H1 (cell line): ENCODE results near the gene SLC25A53. TPM values are rescaled to one million over a fixed set of nuclear protein-coding genes. Genes with fewer than 3 reads are reported as not detected.

Experiments used
- CTCF ChIA-PET: fragments of 300-600 bp; sonication (Branson Sonifier 250); formaldehyde crosslinking; loops from one replicate; lab custom pipeline; 2021; ENCODE audit not compliant: partially characterized antibody; lab: Charles Lee
- POLR2A ChIA-PET: fragments of 300-600 bp; sonication (Branson Sonifier 250); formaldehyde crosslinking; loops from one replicate; lab custom pipeline; 2021; ENCODE audit warnings: inconsistent platforms; ENCODE audit not compliant: partially characterized antibody; lab: Charles Lee
- DNase-seq, 2 experiments: peaks; one replicate each; pipeline versions ENCODE4 v3.0.0 to v3.0.0-alpha.2; 2010 to 2022; ENCODE audit warnings: low spot score in 2 of 2, low read depth in 1 of 2, mixed read lengths in 1 of 2
- FAIRE-seq: peaks from 2 replicates; lab custom pipeline; 2011; peaks lifted over from hg19 to GRCh38; lab: Jason Lieb, UNC
- H2AFZ ChIP-seq: 2 replicates; pipeline ENCODE4 v1.8.1; 2012; ENCODE audit warnings: low read length, inconsistent platforms
- H2AK5ac ChIP-seq: 2 replicates; pipeline ENCODE4 v1.6.1; 2013; ENCODE audit warnings: low read depth, low read length
- H2BK120ac ChIP-seq: replicated peaks from 2 replicates; pipeline ENCODE3; 2013; ENCODE audit warnings: low read depth, low read length, inconsistent platforms
- H2BK12ac ChIP-seq: 2 replicates; pipeline ENCODE4 v1.6.1; 2013; ENCODE audit warnings: low read depth, low read length
- H2BK15ac ChIP-seq: 2 replicates; pipeline ENCODE4 v1.6.1; 2013; ENCODE audit warnings: low read length
- H2BK20ac ChIP-seq: 2 replicates; pipeline ENCODE4 v1.6.1; 2013; ENCODE audit warnings: low read length
- H2BK5ac ChIP-seq: 2 replicates; pipeline ENCODE4 v1.6.1; 2013; ENCODE audit warnings: low read depth, low read length
- H3K14ac ChIP-seq: 2 replicates; pipeline ENCODE4 v1.6.1; 2013; ENCODE audit warnings: inconsistent platforms; ENCODE audit not compliant: insufficient read length
- H3K18ac ChIP-seq: 2 replicates; pipeline ENCODE4 v1.6.1; 2013; ENCODE audit warnings: low read length; ENCODE audit errors: extremely low read depth
- H3K23ac ChIP-seq: 2 replicates; pipeline ENCODE4 v1.6.1; 2013; ENCODE audit warnings: inconsistent platforms; ENCODE audit not compliant: insufficient read length
- H3K23me2 ChIP-seq: 2 replicates; pipeline ENCODE4 v1.6.1; 2013; ENCODE audit warnings: low read depth, low read length
- H3K27ac ChIP-seq: 2 replicates; pipeline ENCODE4 v1.6.1; 2011; ENCODE audit warnings: low read depth, low read length, inconsistent platforms
- H3K27me3 ChIP-seq, 4 experiments: replicated peaks in 1 of 4; 1 replicate in 1 of 4; 2 replicates in 3 of 4; pipeline versions ENCODE4 v1.6.1 to v1.8.1; 2011 to 2013; ENCODE audit warnings: low read length in 3 of 4, mild to moderate bottlenecking in 3 of 4, inconsistent platforms in 2 of 4, mixed read lengths in 2 of 4, moderate library complexity in 1 of 4; ENCODE audit not compliant: control insufficient read depth in 3 of 4, insufficient read depth in 3 of 4; ENCODE audit errors: extremely low read depth in 1 of 4
- H3K36me3 ChIP-seq, 4 experiments: 2 replicates each; pipeline versions ENCODE4 v1.6.1 to v1.8.1; 2011 to 2013; ENCODE audit warnings: mild to moderate bottlenecking in 4 of 4, low read length in 3 of 4, moderate library complexity in 2 of 4, control low read depth in 1 of 4, inconsistent platforms in 1 of 4; ENCODE audit not compliant: insufficient read depth in 4 of 4, control insufficient read depth in 2 of 4
- H3K4ac ChIP-seq: replicated peaks from 2 replicates; pipeline ENCODE3; 2013; ENCODE audit warnings: low read length, low read depth, mixed read lengths, inconsistent platforms; ENCODE audit not compliant: insufficient read length
- H3K4me1 ChIP-seq, 4 experiments: replicated peaks in 1 of 4; 1 replicate in 1 of 4; 2 replicates in 3 of 4; pipeline versions ENCODE4 v1.6.1 to v1.8.1; 2011 to 2013; ENCODE audit warnings: low read length in 3 of 4, inconsistent platforms in 2 of 4, mixed read lengths in 1 of 4; ENCODE audit not compliant: insufficient read depth in 4 of 4, control insufficient read depth in 3 of 4
- H3K4me2 ChIP-seq, 2 experiments: 2 replicates each; pipeline versions ENCODE4 v1.6.1 to v1.8.1; 2011 to 2013; ENCODE audit warnings: low read depth in 2 of 2, low read length in 2 of 2, control low read depth in 1 of 2, inconsistent platforms in 1 of 2, mild to moderate bottlenecking in 1 of 2; ENCODE audit not compliant: insufficient read depth in 1 of 2
- H3K4me3 ChIP-seq, 4 experiments: fragments of 200-600, 300-600 bp in 1 of 4; sonication (generic), shearing (Covaris generic), sonication (Bioruptor Twin) in 1 of 4; 2 replicates each; pipeline versions ENCODE4 v1.5.1 to v1.8.1; 2011 to 2016; ENCODE audit warnings: low read length in 4 of 4, low read depth in 3 of 4, control low read depth in 2 of 4, inconsistent platforms in 2 of 4, mild to moderate bottlenecking in 2 of 4, mixed read lengths in 1 of 4, moderate library complexity in 1 of 4; ENCODE audit not compliant: insufficient read depth in 2 of 4; ENCODE audit errors: extremely low read depth in 1 of 4
- H3K56ac ChIP-seq: replicated peaks from 2 replicates; pipeline ENCODE3; 2013; ENCODE audit warnings: low read depth, mild to moderate bottlenecking, mixed read lengths, low read length, inconsistent platforms; ENCODE audit not compliant: insufficient read length
- H3K79me1 ChIP-seq: 2 replicates; pipeline ENCODE4 v1.6.1; 2013; ENCODE audit warnings: low read depth, low read length, control low read depth
- H3K79me2 ChIP-seq, 2 experiments: 2 replicates each; pipeline versions ENCODE4 v1.6.1 to v1.8.1; 2012 to 2013; ENCODE audit warnings: low read length in 2 of 2, mild to moderate bottlenecking in 2 of 2, inconsistent platforms in 1 of 2; ENCODE audit not compliant: insufficient read depth in 2 of 2, control insufficient read depth in 1 of 2
- H3K9ac ChIP-seq, 4 experiments: replicated peaks in 1 of 4; 1 replicate in 1 of 4; 2 replicates in 3 of 4; pipeline versions ENCODE4 v1.6.1 to v1.8.1; 2011 to 2013; ENCODE audit warnings: low read depth in 3 of 4, low read length in 3 of 4, control low read depth in 2 of 4, mild to moderate bottlenecking in 2 of 4, moderate library complexity in 2 of 4, inconsistent platforms in 1 of 4; ENCODE audit errors: extremely low read depth in 1 of 4
- H3K9me3 ChIP-seq, 2 experiments: 2 replicates each; pipeline versions ENCODE4 v1.6.1 to v1.8.1; 2012 to 2013; ENCODE audit warnings: mild to moderate bottlenecking in 2 of 2, moderate library complexity in 2 of 2, control low read depth in 1 of 2, inconsistent platforms in 1 of 2, low read depth in 1 of 2, low read length in 1 of 2, mixed read lengths in 1 of 2; ENCODE audit not compliant: insufficient read depth in 2 of 2
- H4K20me1 ChIP-seq, 2 experiments: replicated peaks in 1 of 2; 2 replicates each; pipeline versions ENCODE3 to v1.8.1; 2011 to 2013; ENCODE audit warnings: inconsistent platforms in 2 of 2, low read length in 2 of 2, mild to moderate bottlenecking in 1 of 2; ENCODE audit not compliant: insufficient read depth in 2 of 2, control insufficient read depth in 1 of 2
- H4K5ac ChIP-seq: 2 replicates; pipeline ENCODE4 v1.6.1; 2013; ENCODE audit warnings: low read length, low read depth, mixed read lengths, inconsistent platforms; ENCODE audit not compliant: insufficient read length
- H4K8ac ChIP-seq: 2 replicates; pipeline ENCODE4 v1.8.0; 2013; ENCODE audit warnings: mild to moderate bottlenecking, moderate library complexity, low read length, inconsistent platforms; ENCODE audit not compliant: insufficient read depth; ENCODE audit errors: extremely low read depth
- H4K91ac ChIP-seq: replicated peaks from 2 replicates; pipeline ENCODE3; 2013; ENCODE audit warnings: low read length, mixed read lengths, inconsistent platforms; ENCODE audit not compliant: insufficient read length
- CBX8 ChIP-seq: fragments of 300-800, 300-1000 bp; sonication (generic); IDR thresholded peaks from 2 replicates; pipeline ENCODE4 v1.7.1; 2016; ENCODE audit warnings: low read depth, low read length, borderline replicate concordance
- EP300 ChIP-seq, 2 experiments: IDR thresholded peaks; 1 replicate in 1 of 2; 2 replicates in 1 of 2; pipeline ENCODE4 v1.6.1; 2011 to 2012; ENCODE audit warnings: low read depth in 2 of 2, low read length in 2 of 2, mild to moderate bottlenecking in 2 of 2, borderline replicate concordance in 1 of 2, inconsistent platforms in 1 of 2, moderate library complexity in 1 of 2
- FOSL1 ChIP-seq: IDR thresholded peaks from 2 replicates; pipeline ENCODE4 v1.6.1; 2011; ENCODE audit warnings: mild to moderate bottlenecking, low read depth, low read length, moderate library complexity; ENCODE audit not compliant: insufficient read depth
- POLR2A ChIP-seq, 2 experiments: IDR thresholded peaks; 1 replicate in 1 of 2; 2 replicates in 1 of 2; pipeline ENCODE4 v1.6.1; 2011; ENCODE audit warnings: low read depth in 2 of 2, low read length in 2 of 2, mild to moderate bottlenecking in 2 of 2; ENCODE audit errors: control extremely low read depth in 1 of 2
- WGBS, 2 experiments: shearing (Covaris generic) in 1 of 2; methylation state at CpG; one replicate each; pipeline versions ENCODE4 v1.1.6 to v1.1.7; 2013 to 2015; ENCODE audit warnings: low lambda C conversion rate in 2 of 2, mixed read lengths in 2 of 2, inconsistent platforms in 1 of 2, low coverage in 1 of 2, missing lambda C conversion rate in 1 of 2; ENCODE audit not compliant: insufficient replicate concordance in 2 of 2, insufficient coverage in 1 of 2, insufficient read length in 1 of 2; ENCODE audit errors: extremely low coverage in 1 of 2, missing lambda C conversion rate in 1 of 2; 5-methylcytosine and 5-hydroxymethylcytosine counted together
- polyA plus RNA-seq, 7 experiments: library from polyadenylated mRNA; depleted of rRNA in 3 of 7; stranded (reverse) in 5 of 7; unstranded in 2 of 7; fragments of >200 nt in 5 of 7; fragments of 200-250 nt in 2 of 7; gene quantifications; 1 replicate in 5 of 7; 2 replicates in 1 of 7; 4 replicates in 1 of 7; pipeline versions ENCODE4 v1.2.1 to v1.2.3, GENCODE V29; 2011 to 2013; ENCODE audit warnings: missing spikeins in 2 of 7, mixed read lengths in 2 of 7
- total RNA-seq: library from RNA; stranded (reverse); fragmentation: NEBNext Ultra II Directional; extraction: Animal tissue kit (Norgen Biotek cat#: 25700); gene quantifications from 2 replicates; pipeline ENCODE4 v1.2.1, GENCODE V29; 2021

The SLC25A53 gene
- total and polyA plus RNA-seq, 2 of the 8 experiments (the other 6 are each of a cell fraction or from before 2014, with no cell fraction given): 2.4 to 4.2 TPM

DNA sequence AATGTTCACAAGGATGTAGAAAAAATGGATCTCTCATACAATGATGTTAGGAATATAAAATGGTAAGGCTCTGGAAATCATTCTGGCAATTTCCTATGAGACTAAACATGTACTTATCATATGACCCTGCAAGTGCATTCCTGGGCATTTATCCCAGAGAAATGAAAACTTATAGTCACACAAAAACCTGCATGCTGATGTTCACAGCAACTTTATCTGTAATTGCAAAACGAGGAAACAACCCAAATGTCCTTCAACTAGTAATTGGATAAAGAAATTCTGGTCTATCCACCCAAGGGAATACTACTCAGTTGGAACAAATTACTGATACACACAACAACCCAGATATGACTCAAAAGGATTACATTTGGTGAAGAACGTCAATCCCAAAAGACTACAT lies 30.0 kb downstream of the SLC25A53 start:
- Histone ChIP-seq H3K14ac (no peak overlapping the region), H3K23me2 (no peaks in the 10 kb centered on the region), H3K27me3 (no peaks in the 10 kb centered on the region), H3K18ac (no peak overlapping the region), H3K23ac (no peak overlapping the region), H3K36me3 (no peaks in the 10 kb centered on the region), H2BK15ac (no peak overlapping the region), H2AK5ac (no peak overlapping the region), H3K4me2 (no peak overlapping the region), H3K9me3 (no peaks in the 10 kb centered on the region), H4K5ac (no peak overlapping the region), H3K56ac (no peak overlapping the region), H3K27ac (no peak overlapping the region), H2BK20ac (no peak overlapping the region), H3K79me1 (no peaks in the 10 kb centered on the region), H2BK5ac (no peak overlapping the region), H4K8ac (no peak overlapping the region), H3K4me1 (no peaks in the 10 kb centered on the region), H3K4me3 (no peak overlapping the region), H3K79me2 (no peaks in the 10 kb centered on the region), H4K91ac (no peak overlapping the region), H3K9ac (no peak overlapping the region), H2AFZ (no peak overlapping the region), H4K20me1 (no peaks in the 10 kb centered on the region), H2BK12ac (no peak overlapping the region), H2BK120ac (no peak overlapping the region), H3K4ac (no peak overlapping the region)
- ChIA-PET POLR2A (no interaction called here), CTCF (interaction anchor here (1.2 to 2.1 kb wide), 2 partner anchors 10 to 122 kb away, joined by 3 to 10 read pairs; no protein-coding TSS in a partner anchor)
- TF ChIP-seq EP300 (IDR thresholded peaks at IDR 0.05; ENCODE audit: borderline replicate concordance in 1 of 2, low read depth in 2 of 2, low read length in 2 of 2) (no peak), FOSL1 (no peak), POLR2A (IDR thresholded peaks at IDR 0.05; ENCODE audit: control extremely low read depth in 1 of 2, low read depth in 2 of 2, low read length in 2 of 2) (no peak), CBX8 (no peak)
- DNase-seq (no peak), FAIRE-seq (no peak)
- 64% methylated on average over 2 of the region's 2 CpGs; no CpG with 5 or more reads in 1 of the 2 experiments for WGBS, 2 experiments
